Endodermal cell (in vitro differentiated cells): ENCODE measurements around the gene TASOR2. TPM values are rescaled to one million over a fixed set of nuclear protein-coding genes. Genes with fewer than 3 reads are reported as not detected.

Experiments
- DNase-seq: peaks from one replicate; pipeline ENCODE4 v3.0.0-alpha.2; 2017
- H3K27ac ChIP-seq: 2 replicates; pipeline ENCODE4 v1.5.1; 2013; ENCODE audit warnings: mild to moderate bottlenecking, low read depth, low read length, moderate library complexity
- H3K27me3 ChIP-seq: 2 replicates; pipeline ENCODE4 v1.6.1; 2013; ENCODE audit warnings: mild to moderate bottlenecking, low read length, moderate library complexity; ENCODE audit not compliant: insufficient read depth, control insufficient read depth, poor library complexity, severe bottlenecking
- H3K36me3 ChIP-seq: 2 replicates; pipeline ENCODE4 v1.7.0; 2013; ENCODE audit warnings: mild to moderate bottlenecking, low read length, moderate library complexity; ENCODE audit not compliant: control insufficient read depth, insufficient read depth
- H3K4me1 ChIP-seq: one replicate; pipeline ENCODE4 v1.7.0; 2013; ENCODE audit warnings: low read length; ENCODE audit not compliant: control insufficient read depth, insufficient read depth
- H3K4me3 ChIP-seq: 2 replicates; pipeline ENCODE4 v1.5.1; 2013; ENCODE audit warnings: mild to moderate bottlenecking, low read length, moderate library complexity
- H3K9ac ChIP-seq: 2 replicates; pipeline ENCODE4 v1.6.1; 2013; ENCODE audit warnings: mild to moderate bottlenecking, low read length, moderate library complexity; ENCODE audit not compliant: poor library complexity, severe bottlenecking; ENCODE audit errors: extremely low read depth
- H3K9me3 ChIP-seq: 2 replicates; pipeline ENCODE4 v1.6.1; 2013; ENCODE audit warnings: mild to moderate bottlenecking, low read length, moderate library complexity; ENCODE audit not compliant: control insufficient read depth
- H3K27ac Mint-ChIP-seq: 2 replicates; pipeline ENCODE4 v1.8.0; 2020; ENCODE audit warnings: mixed read lengths
- H3K27me3 Mint-ChIP-seq: 2 replicates; pipeline ENCODE4 v1.8.0; 2021; ENCODE audit warnings: mild to moderate bottlenecking, mixed read lengths; ENCODE audit not compliant: insufficient read depth
- H3K36me3 Mint-ChIP-seq: 2 replicates; pipeline ENCODE4 v1.8.0; 2020; ENCODE audit warnings: low read depth, mixed read lengths
- H3K4me1 Mint-ChIP-seq: 2 replicates; pipeline ENCODE4 v1.8.0; 2020; ENCODE audit warnings: mixed read lengths
- H3K4me3 Mint-ChIP-seq: 2 replicates; pipeline ENCODE4 v1.8.0; 2020; ENCODE audit warnings: mild to moderate bottlenecking, moderate library complexity, mixed read lengths
- H3K9me3 Mint-ChIP-seq: 2 replicates; pipeline ENCODE4 v1.8.0; 2020; ENCODE audit warnings: mild to moderate bottlenecking, mixed read lengths
- CTCF ChIP-seq: fragments of 200-600 bp; sonication (generic); conservative IDR thresholded peaks from 2 replicates; pipeline ENCODE4 v1.5.0; 2021; ENCODE audit warnings: antibody characterized with exemption, mild to moderate bottlenecking
- WGBS, 2 experiments: methylation state at CpG; one replicate each; pipeline versions ENCODE4 v1.1.5 to v1.1.7; 2013; ENCODE audit warnings: missing lambda C conversion rate in 2 of 2, mixed read lengths in 1 of 2; ENCODE audit not compliant: insufficient coverage in 1 of 2, insufficient read length in 1 of 2; 5-methylcytosine and 5-hydroxymethylcytosine counted together
- total RNA-seq, 2 donors: library from RNA; stranded (reverse); fragmentation: NEBNext Ultra II Directional in 1 of 2; extraction: Animal tissue kit (Norgen Biotek cat#: 25700) in 1 of 2; gene quantifications; 2 replicates in 1 of 2; 3 replicates in 1 of 2; pipeline ENCODE4 v1.2.1, GENCODE V29; 2021

The TASOR2 gene
- total RNA-seq, 2 donors from 2014 or later = 47.1 to 53.0 TPM

- Histone ChIP-seq H3K36me3 (no peaks in the 10 kb centered on the region), H3K27me3 (no peaks in the 10 kb centered on the region), H3K4me1 (no peaks in the 10 kb centered on the region), H3K9ac (no peak overlapping the region), H3K9me3 (no peaks in the 10 kb centered on the region), H3K4me3 (no peak overlapping the region), H3K27ac (no peak overlapping the region)
- no peaks in the 10 kb centered on the region for H3K36me3 Mint-ChIP-seq
- TF ChIP-seq CTCF = no peak
- WGBS, 2 experiments = 89 to 100% methylated on average over 2 to 4 of the region's 4 CpGs
- H3K27me3 Mint-ChIP-seq = no peaks in the 10 kb centered on the region
- DNase-seq = no peak
- H3K4me3 Mint-ChIP-seq = no peak overlapping the region
- H3K27ac Mint-ChIP-seq = no peak overlapping the region
- peaks cover 7% of the 10 kb centered on the region for H3K4me1 Mint-ChIP-seq
- H3K9me3 Mint-ChIP-seq = no peaks in the 10 kb centered on the region
Measured at GRCh38 chr10:5711642-5712041, 27.0 kb downstream of the TASOR2 start.

GRCh38 chr10:5719546-5719945 lies 34.9 kb downstream of the TASOR2 start:
- H3K27ac ChIP-seq = no peak overlapping the region
- no peaks in the 10 kb centered on the region for H3K9me3 ChIP-seq
- H3K4me1 ChIP-seq = no peaks in the 10 kb centered on the region
- Mint-ChIP-seq H3K9me3 (no peaks in the 10 kb centered on the region), H3K4me1 (peaks cover 4% of the 10 kb centered on the region), H3K27ac (no peak overlapping the region), H3K36me3 (peaks cover 17% of the 10 kb centered on the region), H3K27me3 (no peaks in the 10 kb centered on the region), H3K4me3 (no peak overlapping the region)
- no peak overlapping the region for H3K9ac ChIP-seq
- no peak for TF ChIP-seq CTCF
- H3K4me3 ChIP-seq = no peak overlapping the region
- WGBS, 2 experiments = 79 to 96% methylated on average over 2 to 3 of the region's 3 CpGs
- no peaks in the 10 kb centered on the region for H3K27me3 ChIP-seq
- H3K36me3 ChIP-seq = peaks cover 30% of the 10 kb centered on the region
- DNase-seq = no peak

- H3K27ac Mint-ChIP-seq = peak overlapping the region; percentile 27
- no peak for DNase-seq
- no peak overlapping the region for H3K4me3 Mint-ChIP-seq
- 91 to 100% methylated on average over 4 to 6 of the region's 7 CpGs for WGBS, 2 experiments
- peaks cover 22% of the 10 kb centered on the region for H3K36me3 Mint-ChIP-seq
- Histone ChIP-seq H3K27ac (no peak overlapping the region), H3K4me1 (no peaks in the 10 kb centered on the region), H3K9ac (no peak overlapping the region), H3K27me3 (no peaks in the 10 kb centered on the region), H3K4me3 (no peak overlapping the region), H3K9me3 (no peaks in the 10 kb centered on the region), H3K36me3 (peaks cover 30% of the 10 kb centered on the region)
- no peaks in the 10 kb centered on the region for H3K9me3 Mint-ChIP-seq
- H3K27me3 Mint-ChIP-seq = no peaks in the 10 kb centered on the region
- H3K4me1 Mint-ChIP-seq = peaks cover 4% of the 10 kb centered on the region
- no peak for TF ChIP-seq CTCF
Measured at GRCh38 chr10:5720182-5720581, 35.5 kb downstream of the TASOR2 start.
